ENCODE measurements around the gene CALD1. TPM values are rescaled to one million over a fixed set of nuclear protein-coding genes. Genes with fewer than 3 reads are reported as not detected.

CALD1 gene
- polyA plus RNA-seq, 2 of the 4 experiments (the other 2 are of a cell fraction), result 136 to 150 TPM

DNA sequence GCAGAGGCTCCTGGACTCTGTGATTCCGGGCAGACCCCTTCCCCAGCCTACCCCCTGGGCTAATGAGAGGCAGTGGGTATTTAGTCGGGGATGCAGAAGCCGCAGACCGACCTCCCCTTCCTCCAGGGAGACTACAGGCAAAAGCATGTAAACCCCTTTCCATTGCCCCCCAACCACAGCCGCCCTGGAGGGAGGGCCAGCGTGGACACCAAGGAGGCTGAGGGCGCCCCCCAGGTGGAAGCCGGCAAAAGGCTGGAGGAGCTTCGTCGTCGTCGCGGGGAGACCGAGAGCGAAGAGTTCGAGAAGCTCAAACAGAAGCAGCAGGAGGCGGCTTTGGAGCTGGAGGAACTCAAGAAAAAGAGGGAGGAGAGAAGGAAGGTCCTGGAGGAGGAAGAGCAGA lies 167.9 kb downstream of the CALD1 start (continued):
- TF ChIP-seq HEYL (CRISPR knock-in tag; IDR thresholded peaks at IDR 0.05), result no peak
- TF ChIP-seq SREBF2 (IDR thresholded peaks at IDR 0.05), result no peak
- TF ChIP-seq RAD21 (conservative IDR thresholded peaks at IDR 0.05 in 1 of 2, IDR thresholded peaks at IDR 0.05 in 1 of 2), result no peak
- TF ChIP-seq MYC (IDR thresholded peaks at IDR 0.05; ENCODE audit: borderline replicate concordance, low read length), result no peak
- TF ChIP-seq CBX2 (IDR thresholded peaks at IDR 0.05; ENCODE audit: borderline replicate concordance, low read depth), result no peak

DNA sequence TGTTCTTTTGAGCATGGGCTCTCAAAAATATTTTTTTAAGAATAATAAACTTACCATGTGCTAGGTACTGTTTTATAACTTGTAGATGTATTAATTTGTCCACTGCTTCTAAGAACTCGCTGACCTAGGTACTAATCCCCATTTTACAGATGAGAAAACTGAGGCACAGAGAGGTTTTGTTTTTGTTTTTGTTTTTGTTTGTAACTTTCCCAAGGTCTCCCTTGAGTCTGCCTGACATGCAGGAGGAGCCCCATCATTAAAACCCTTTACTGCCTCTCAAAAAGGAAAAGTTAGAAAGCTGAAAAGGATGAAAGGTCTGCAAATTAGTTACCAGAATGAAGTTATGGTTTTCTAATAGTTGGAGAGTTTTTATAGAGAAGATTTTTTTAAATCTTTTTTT lies 168.4 kb downstream of the CALD1 start:
- FAIRE-seq, result no peak
- DNase-seq (ENCODE audit: low read depth in 1 of 2, low spot score in 1 of 2), result no peak
- no peak overlapping the region; the same call in 2 of the 3 replicates for H3K4me2 ChIP-seq
- 91% methylated on average over 1 of the region's 1 CpG for WGBS (ENCODE audit: missing lambda C conversion rate)
- no peaks in the 10 kb centered on the region for H3K9me3 ChIP-seq
- TF ChIP-seq, protein P1, sequence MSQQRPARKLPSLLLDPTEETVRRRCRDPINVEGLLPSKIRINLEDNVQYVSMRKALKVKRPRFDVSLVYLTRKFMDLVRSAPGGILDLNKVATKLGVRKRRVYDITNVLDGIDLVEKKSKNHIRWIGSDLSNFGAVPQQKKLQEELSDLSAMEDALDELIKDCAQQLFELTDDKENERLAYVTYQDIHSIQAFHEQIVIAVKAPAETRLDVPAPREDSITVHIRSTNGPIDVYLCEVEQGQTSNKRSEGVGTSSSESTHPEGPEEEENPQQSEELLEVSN (IDR thresholded peaks at IDR 0.05; ENCODE audit: borderline replicate concordance, low read depth), result no peak
- TF ChIP-seq KDM1A (IDR thresholded peaks at IDR 0.05; ENCODE audit: low read depth) (peak; percentile 32; the same call in 1 of the 2 replicates), FOSB (CRISPR knock-in tag; IDR thresholded peaks at IDR 0.05) (no peak)
- TF ChIP-seq, protein P2, sequence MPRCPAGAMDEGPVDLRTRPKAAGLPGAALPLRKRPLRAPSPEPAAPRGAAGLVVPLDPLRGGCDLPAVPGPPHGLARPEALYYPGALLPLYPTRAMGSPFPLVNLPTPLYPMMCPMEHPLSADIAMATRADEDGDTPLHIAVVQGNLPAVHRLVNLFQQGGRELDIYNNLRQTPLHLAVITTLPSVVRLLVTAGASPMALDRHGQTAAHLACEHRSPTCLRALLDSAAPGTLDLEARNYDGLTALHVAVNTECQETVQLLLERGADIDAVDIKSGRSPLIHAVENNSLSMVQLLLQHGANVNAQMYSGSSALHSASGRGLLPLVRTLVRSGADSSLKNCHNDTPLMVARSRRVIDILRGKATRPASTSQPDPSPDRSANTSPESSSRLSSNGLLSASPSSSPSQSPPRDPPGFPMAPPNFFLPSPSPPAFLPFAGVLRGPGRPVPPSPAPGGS (IDR thresholded peaks at IDR 0.05), result no peak
- no peak for ATAC-seq
- peaks cover 24% of the 10 kb centered on the region for H3K4me1 ChIP-seq
- no peak overlapping the region; a peak in 1 of 6 replicates for H3K27ac ChIP-seq
- H3K4me3 ChIP-seq, result no peak overlapping the region
- ChIA-PET CTCF (interaction anchor here (0.7 to 13.2 kb wide), 6 partner anchors 38 to 516 kb away, joined by 3 to 132 read pairs (median 3); partner anchors contain the start of gene AGBL3), POLR2A (no interaction called here)

GRCh38 chr7:134948246-134948645 lies 168.8 kb downstream of the CALD1 start:
- WGBS (ENCODE audit: missing lambda C conversion rate), result 68% methylated on average over 4 of the region's 4 CpGs
- ChIA-PET POLR2A (no interaction called here), CTCF (interaction anchor here (0.7 to 13.2 kb wide), 7 partner anchors 38 to 516 kb away, joined by 3 to 132 read pairs (median 3); partner anchors contain the start of gene AGBL3)
- ATAC-seq (no peak), DNase-seq (ENCODE audit: low read depth in 1 of 2, low spot score in 1 of 2) (no peak), FAIRE-seq (no peak)
- no peak overlapping the region for H3K4me3 ChIP-seq
- TF ChIP-seq GATA3 (IDR thresholded peaks at IDR 0.05; ENCODE audit: borderline replicate concordance), result no peak
- TF ChIP-seq, protein P3, sequence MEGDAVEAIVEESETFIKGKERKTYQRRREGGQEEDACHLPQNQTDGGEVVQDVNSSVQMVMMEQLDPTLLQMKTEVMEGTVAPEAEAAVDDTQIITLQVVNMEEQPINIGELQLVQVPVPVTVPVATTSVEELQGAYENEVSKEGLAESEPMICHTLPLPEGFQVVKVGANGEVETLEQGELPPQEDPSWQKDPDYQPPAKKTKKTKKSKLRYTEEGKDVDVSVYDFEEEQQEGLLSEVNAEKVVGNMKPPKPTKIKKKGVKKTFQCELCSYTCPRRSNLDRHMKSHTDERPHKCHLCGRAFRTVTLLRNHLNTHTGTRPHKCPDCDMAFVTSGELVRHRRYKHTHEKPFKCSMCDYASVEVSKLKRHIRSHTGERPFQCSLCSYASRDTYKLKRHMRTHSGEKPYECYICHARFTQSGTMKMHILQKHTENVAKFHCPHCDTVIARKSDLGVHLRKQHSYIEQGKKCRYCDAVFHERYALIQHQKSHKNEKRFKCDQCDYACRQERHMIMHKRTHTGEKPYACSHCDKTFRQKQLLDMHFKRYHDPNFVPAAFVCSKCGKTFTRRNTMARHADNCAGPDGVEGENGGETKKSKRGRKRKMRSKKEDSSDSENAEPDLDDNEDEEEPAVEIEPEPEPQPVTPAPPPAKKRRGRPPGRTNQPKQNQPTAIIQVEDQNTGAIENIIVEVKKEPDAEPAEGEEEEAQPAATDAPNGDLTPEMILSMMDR (IDR thresholded peaks at IDR 0.05), result no peak
- TF ChIP-seq HES2 (IDR thresholded peaks at IDR 0.05), result no peak
- no peak for TF ChIP-seq CBX2 (IDR thresholded peaks at IDR 0.05; ENCODE audit: borderline replicate concordance, low read depth)
- TF ChIP-seq, protein P4, sequence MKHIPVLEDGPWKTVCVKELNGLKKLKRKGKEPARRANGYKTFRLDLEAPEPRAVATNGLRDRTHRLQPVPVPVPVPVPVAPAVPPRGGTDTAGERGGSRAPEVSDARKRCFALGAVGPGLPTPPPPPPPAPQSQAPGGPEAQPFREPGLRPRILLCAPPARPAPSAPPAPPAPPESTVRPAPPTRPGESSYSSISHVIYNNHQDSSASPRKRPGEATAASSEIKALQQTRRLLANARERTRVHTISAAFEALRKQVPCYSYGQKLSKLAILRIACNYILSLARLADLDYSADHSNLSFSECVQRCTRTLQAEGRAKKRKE (CRISPR knock-in tag; IDR thresholded peaks at IDR 0.05; ENCODE audit: low read depth), result no peak
- TF ChIP-seq USF2 (IDR thresholded peaks at IDR 0.05), result no peak
- no peak for TF ChIP-seq HEYL (CRISPR knock-in tag; IDR thresholded peaks at IDR 0.05)
- no peak for TF ChIP-seq ELK1 (IDR thresholded peaks at IDR 0.05; ENCODE audit: low read depth, low read length)
- TF ChIP-seq TFCP2L1 (CRISPR knock-in tag; IDR thresholded peaks at IDR 0.05), result no peak
- no peak for TF ChIP-seq HMGXB4 (CRISPR knock-in tag; IDR thresholded peaks at IDR 0.05; ENCODE audit: borderline replicate concordance)
- TF ChIP-seq ESRRA (IDR thresholded peaks at IDR 0.05; ENCODE audit: borderline replicate concordance, low read length), result no peak
- no peak for TF ChIP-seq TP53 (CRISPR knock-in tag; IDR thresholded peaks at IDR 0.05)
- TF ChIP-seq MAX (IDR thresholded peaks at IDR 0.05), result no peak
- no peak for TF ChIP-seq FOSB (CRISPR knock-in tag; IDR thresholded peaks at IDR 0.05)
- TF ChIP-seq, protein P2 (IDR thresholded peaks at IDR 0.05), result no peak
- no peaks in the 10 kb centered on the region for H3K9me3 ChIP-seq
- H3K4me1 ChIP-seq, result peaks cover 20% of the 10 kb centered on the region; the same call in 2 of the 3 replicates
- peak overlapping the region; percentile 41 for H3K4me2 ChIP-seq
- H3K27ac ChIP-seq, result peak overlapping the region; percentile 36 to 46; a peak in 2 of 6 replicates

Data from A549 (cell line).